Peyer's patch (tissue), 4 donors: Measurements from ENCODE around the gene CUL3. TPM values are rescaled to one million over a fixed set of nuclear protein-coding genes. Genes with fewer than 3 reads are reported as not detected.

Experiments used
- DNase-seq, 3 donors: peaks; one replicate each; pipeline ENCODE4 v3.0.0-alpha.2; 2017 to 2019
- H3K27ac ChIP-seq, 4 donors: fragments of 200-600 bp; sonication (generic); one replicate each; pipeline ENCODE4 v1.5.1; 2016 to 2019
- H3K27me3 ChIP-seq, 2 donors: fragments of 200-600 bp; sonication (generic); one replicate each; pipeline ENCODE4 v1.5.1; 2019
- H3K36me3 ChIP-seq, 3 donors: fragments of 200-600 bp; sonication (generic); one replicate each; pipeline ENCODE4 v1.5.1; 2016 to 2019
- H3K4me1 ChIP-seq, 4 donors: fragments of 200-600 bp; sonication (generic); one replicate each; pipeline ENCODE4 v1.5.1; 2016 to 2019
- H3K4me3 ChIP-seq, 4 donors: fragments of 200-600 bp; sonication (generic); 1 replicate in 3 of 4; 2 replicates in 1 of 4; pipeline ENCODE4 v1.5.1; 2016 to 2019; ENCODE audit warnings: mild to moderate bottlenecking in 1 of 4
- H3K9me3 ChIP-seq, 4 donors: fragments of 200-600 bp; sonication (generic); one replicate each; pipeline ENCODE4 v1.5.1; 2016 to 2019; ENCODE audit warnings: mild to moderate bottlenecking in 1 of 4
- CTCF ChIP-seq, 6 experiments: fragments of 450-650 bp in 4 of 6; fragments of 200-600 bp in 2 of 6; sonication (generic) in 1 of 6; IDR thresholded peaks; one replicate each; pipeline ENCODE4 v1.5.1; 2017 to 2019; ENCODE audit warnings: antibody characterized with exemption in 6 of 6, mild to moderate bottlenecking in 3 of 6, moderate library complexity in 1 of 6
- POLR2A ChIP-seq, 2 donors: fragments of 450-650 bp; IDR thresholded peaks; one replicate each; pipeline ENCODE4 v1.5.1; 2017; ENCODE audit warnings: antibody characterized with exemption in 2 of 2, mild to moderate bottlenecking in 2 of 2, moderate library complexity in 2 of 2
- total RNA-seq, 4 donors: library from RNA; depleted of rRNA; stranded (reverse); fragments of >200 nt; gene quantifications; one replicate each; pipeline ENCODE4 v1.1.0, GENCODE V29; 2016

The CUL3 gene
- total RNA-seq, 4 donors from 2014 or later, result 40.5 to 96.6 (median 77.1) TPM

DNA sequence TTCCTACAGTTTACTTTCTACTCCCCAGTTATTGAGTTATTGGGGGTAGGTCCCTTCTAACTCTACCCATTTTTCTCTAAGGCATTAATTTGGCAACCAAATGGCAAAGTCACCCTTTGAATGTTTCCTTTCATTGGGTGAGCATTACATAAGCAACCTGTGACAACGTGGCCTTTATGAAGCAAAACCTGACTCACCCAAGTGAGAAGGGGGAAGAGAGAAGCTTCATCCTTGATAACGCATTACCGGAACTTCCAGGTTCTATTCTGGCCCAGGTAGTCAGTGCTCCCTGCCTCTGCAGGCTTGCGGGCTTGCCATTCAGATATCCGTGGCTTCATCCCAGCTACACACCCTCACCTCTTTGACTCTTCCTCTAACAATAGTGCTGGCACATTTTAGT is 144.2 kb downstream of the CUL3 start:
- no peak overlapping the region for H3K4me3 ChIP-seq
- TF ChIP-seq CTCF (IDR thresholded peaks at IDR 0.05) (no peak), POLR2A (IDR thresholded peaks at IDR 0.05) (no peak)
- DNase-seq, result no peak

GRCh38 chr2:224438726-224439125 is 146.4 kb downstream of the CUL3 start:
- Histone ChIP-seq H3K4me1 (peaks cover 0 to 14% (median 3%) of the 10 kb centered on the region in 4 donors), H3K27me3 (no peaks in the 10 kb centered on the region), H3K4me3 (no peak overlapping the region), H3K9me3 (no peaks in the 10 kb centered on the region), H3K27ac (no peak overlapping the region), H3K36me3 (no peaks in the 10 kb centered on the region)
- TF ChIP-seq POLR2A (IDR thresholded peaks at IDR 0.05) (no peak), CTCF (IDR thresholded peaks at IDR 0.05) (no peak)
- DNase-seq, result no peak

More for the DNA sequence above, 144.2 kb downstream of the CUL3 start:
- Histone ChIP-seq H3K36me3 (no peaks in the 10 kb centered on the region), H3K9me3 (no peaks in the 10 kb centered on the region), H3K27ac (no peak overlapping the region), H3K4me1 (peaks cover 0 to 14% (median 3%) of the 10 kb centered on the region in 4 donors), H3K27me3 (no peaks in the 10 kb centered on the region)

DNA sequence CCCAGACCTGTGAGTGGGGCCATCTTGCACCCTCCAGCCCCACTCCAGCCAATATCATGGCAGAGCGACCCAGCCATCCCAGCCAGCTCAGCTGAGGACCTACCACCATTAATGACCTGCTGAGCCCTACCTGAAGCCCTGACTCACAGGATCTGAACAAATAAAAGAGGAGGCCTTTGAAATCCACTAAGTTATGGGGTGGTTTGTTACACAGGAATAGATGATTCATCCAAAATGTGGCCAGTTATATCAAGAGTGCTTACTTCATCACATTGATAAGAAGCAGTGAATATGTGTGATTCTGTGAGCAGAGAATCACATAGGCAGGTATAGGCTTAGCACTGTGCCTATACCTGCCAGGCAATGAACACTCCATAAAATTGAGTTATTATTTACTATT is 148.5 kb downstream of the CUL3 start:
- DNase-seq, result no peak
- TF ChIP-seq CTCF (IDR thresholded peaks at IDR 0.05), result no peak
- TF ChIP-seq POLR2A (IDR thresholded peaks at IDR 0.05), result no peak
- H3K4me1 ChIP-seq, result no peaks in the 10 kb centered on the region
- H3K27me3 ChIP-seq, result no peaks in the 10 kb centered on the region
- no peaks in the 10 kb centered on the region for H3K9me3 ChIP-seq
- no peaks in the 10 kb centered on the region for H3K36me3 ChIP-seq
- no peak overlapping the region for H3K4me3 ChIP-seq
- H3K27ac ChIP-seq, result no peak overlapping the region

DNA sequence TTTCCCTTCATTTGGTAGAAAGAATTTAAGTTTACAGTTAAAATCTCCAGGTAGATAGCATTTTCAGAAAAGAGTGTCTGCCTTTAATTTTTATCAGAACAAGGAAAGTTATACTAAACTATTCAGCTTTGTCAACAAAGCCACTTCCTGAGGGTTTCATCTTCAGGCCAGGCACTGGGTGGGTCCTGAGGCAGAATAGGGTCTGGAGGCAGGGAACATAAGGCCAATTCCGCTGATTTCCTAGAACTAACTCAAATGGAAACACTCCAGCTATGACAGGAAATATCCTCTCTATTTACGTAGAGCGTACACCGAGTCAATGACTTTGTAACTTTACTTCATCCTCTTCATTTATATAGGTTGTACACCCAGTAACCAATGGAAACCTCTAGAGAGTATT is 150.5 kb downstream of the CUL3 start:
- no peaks in the 10 kb centered on the region for H3K4me1 ChIP-seq
- no peak overlapping the region for H3K4me3 ChIP-seq
- no peaks in the 10 kb centered on the region for H3K36me3 ChIP-seq
- TF ChIP-seq POLR2A (IDR thresholded peaks at IDR 0.05), result no peak
- TF ChIP-seq CTCF (IDR thresholded peaks at IDR 0.05), result no peak
- H3K27ac ChIP-seq, result no peak overlapping the region
- DNase-seq, result no peak
- no peaks in the 10 kb centered on the region for H3K9me3 ChIP-seq
- no peaks in the 10 kb centered on the region for H3K27me3 ChIP-seq

- Histone ChIP-seq H3K36me3 (no peaks in the 10 kb centered on the region), H3K9me3 (no peaks in the 10 kb centered on the region), H3K27ac (no peak overlapping the region), H3K4me1 (no peaks in the 10 kb centered on the region), H3K4me3 (no peak overlapping the region), H3K27me3 (no peaks in the 10 kb centered on the region)
- DNase-seq, result no peak
- TF ChIP-seq CTCF (IDR thresholded peaks at IDR 0.05) (no peak), POLR2A (IDR thresholded peaks at IDR 0.05) (no peak)
Observed at GRCh38 chr2:224433442-224433841, 151.7 kb downstream of the CUL3 start.

DNA sequence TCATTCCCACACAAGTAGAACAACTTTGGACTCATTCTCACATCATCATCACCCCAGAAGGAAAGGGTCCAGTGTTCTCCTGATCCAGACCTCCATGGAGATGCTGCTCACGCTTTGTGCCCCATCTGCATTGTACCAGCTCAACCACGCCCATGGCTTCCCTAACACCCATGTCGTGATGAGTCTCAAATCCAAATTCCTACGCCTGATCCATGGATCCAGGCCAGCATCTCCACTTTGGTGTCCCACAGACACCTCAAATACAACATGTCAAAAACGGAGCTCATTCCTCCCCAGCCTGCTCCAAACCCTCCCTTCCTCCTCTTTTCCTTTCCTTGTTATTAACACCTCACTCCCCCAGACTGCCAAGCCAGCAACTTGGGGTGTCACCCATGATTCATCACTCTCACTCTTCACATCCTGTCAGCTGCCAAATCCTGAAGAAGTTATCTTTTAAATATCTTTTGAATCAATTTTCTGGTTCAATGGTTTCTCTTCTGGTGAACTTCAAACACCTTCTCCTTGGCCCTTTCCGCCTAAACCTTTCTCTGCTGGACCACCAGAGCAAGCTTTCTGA is 153.1 kb downstream of the CUL3 start:
- no peak overlapping the region for H3K27ac ChIP-seq
- no peak for DNase-seq
- no peaks in the 10 kb centered on the region for H3K27me3 ChIP-seq
- no peak overlapping the region for H3K4me3 ChIP-seq
- no peaks in the 10 kb centered on the region for H3K9me3 ChIP-seq
- TF ChIP-seq CTCF (IDR thresholded peaks at IDR 0.05), result no peak
- no peak for TF ChIP-seq POLR2A (IDR thresholded peaks at IDR 0.05)
- H3K4me1 ChIP-seq, result no peaks in the 10 kb centered on the region
- no peaks in the 10 kb centered on the region for H3K36me3 ChIP-seq
